Hepatocyte (in vitro differentiated cells): ENCODE measurements around the gene RBM5. TPM values are rescaled to one million over a fixed set of nuclear protein-coding genes. Genes with fewer than 3 reads are reported as not detected.
"Not testable (repeated sequence)": the region's sequence is repeated elsewhere in the genome, so short reads cannot be mapped to it uniquely, and the experiment has no call there.

Experiments
- DNase-seq: peaks from one replicate; pipeline ENCODE4 v3.0.0-alpha.2; 2016; ENCODE audit warnings: low spot score
- H2AFZ ChIP-seq: fragments of 200-600 bp; sonication (generic); 2 replicates; pipeline ENCODE4 v1.6.0; 2016; ENCODE audit warnings: antibody characterized with exemption, mild to moderate bottlenecking
- H3K27ac ChIP-seq: fragments of 200-600 bp; sonication (generic); 2 replicates; pipeline ENCODE4 v1.5.1; 2016; ENCODE audit warnings: mild to moderate bottlenecking
- H3K27me3 ChIP-seq: fragments of 200-600 bp; sonication (generic); 2 replicates; pipeline ENCODE4 v1.6.1; 2016
- H3K36me3 ChIP-seq: fragments of 200-600 bp; sonication (generic); replicated peaks from 2 replicates; pipeline ENCODE4 v1.5.1; 2016; ENCODE audit warnings: low read depth; ENCODE audit not compliant: insufficient read depth
- H3K4me1 ChIP-seq: fragments of 200-600 bp; sonication (generic); 2 replicates; pipeline ENCODE4 v1.5.1; 2016; ENCODE audit warnings: mild to moderate bottlenecking, moderate library complexity; ENCODE audit not compliant: insufficient read depth
- H3K4me2 ChIP-seq: fragments of 200-600 bp; sonication (generic); 2 replicates; pipeline ENCODE4 v1.6.0; 2016
- H3K4me3 ChIP-seq: fragments of 200-600 bp; sonication (generic); 2 replicates; pipeline ENCODE4 v1.5.1; 2016; ENCODE audit warnings: mild to moderate bottlenecking
- H3K79me2 ChIP-seq: fragments of 200-600 bp; sonication (generic); 2 replicates; pipeline ENCODE4 v1.6.0; 2017; ENCODE audit warnings: mild to moderate bottlenecking
- H3K9me2 ChIP-seq: fragments of 200-600 bp; sonication (generic); replicated peaks from 2 replicates; pipeline ENCODE4 v1.6.0; 2017; ENCODE audit warnings: mild to moderate bottlenecking; ENCODE audit not compliant: insufficient read depth
- H3K9me3 ChIP-seq: fragments of 200-600 bp; sonication (generic); 2 replicates; pipeline ENCODE4 v1.5.1; 2016; ENCODE audit warnings: low read depth, mild to moderate bottlenecking
- H4K20me1 ChIP-seq: fragments of 200-600 bp; sonication (generic); 2 replicates; pipeline ENCODE4 v1.6.0; 2016; ENCODE audit warnings: mild to moderate bottlenecking; ENCODE audit not compliant: insufficient read depth, poor library complexity, severe bottlenecking
- EZH2 ChIP-seq: fragments of 200-600 bp; sonication (generic); IDR thresholded peaks from 2 replicates; pipeline ENCODE4 v1.6.1; 2016; ENCODE audit warnings: antibody characterized with exemption, mild to moderate bottlenecking, borderline replicate concordance
- EZH2phosphoT487 ChIP-seq: fragments of 200-600 bp; sonication (generic); IDR thresholded peaks from one replicate; pipeline ENCODE4 v1.6.1; 2018; ENCODE audit warnings: antibody characterized with exemption, mild to moderate bottlenecking, low read depth, moderate library complexity; ENCODE audit not compliant: unreplicated experiment, severe bottlenecking
- WGBS: methylation state at CpG from one replicate; pipeline ENCODE4 v1.1.6; 2016; ENCODE audit warnings: low lambda C conversion rate; ENCODE audit errors: missing lambda C conversion rate; 5-methylcytosine and 5-hydroxymethylcytosine counted together
- polyA plus RNA-seq: library from polyadenylated mRNA; unstranded; fragments of >200 nt; fragmentation: Nextera tagmentation; extraction: Ambion mirVana; gene quantifications from 2 replicates; pipeline ENCODE4 v1.2.1, GENCODE V29; 2016
- total RNA-seq: library from RNA; depleted of rRNA; stranded (reverse); fragments of >200 nt; gene quantifications from 2 replicates; pipeline ENCODE4 v1.2.3, GENCODE V29; 2014
- TF ChIP-seq, protein P1 (sequence below): fragments of 200-600 bp; sonication (generic); IDR thresholded peaks from 2 replicates; pipeline ENCODE4 v1.5.1; 2016; ENCODE audit warnings: antibody characterized with exemption, mild to moderate bottlenecking; ENCODE audit not compliant: poor library complexity

Gene RBM5
- total and polyA plus RNA-seq, 2 experiments from 2014 or later = 64.3 to 147 TPM

DNA sequence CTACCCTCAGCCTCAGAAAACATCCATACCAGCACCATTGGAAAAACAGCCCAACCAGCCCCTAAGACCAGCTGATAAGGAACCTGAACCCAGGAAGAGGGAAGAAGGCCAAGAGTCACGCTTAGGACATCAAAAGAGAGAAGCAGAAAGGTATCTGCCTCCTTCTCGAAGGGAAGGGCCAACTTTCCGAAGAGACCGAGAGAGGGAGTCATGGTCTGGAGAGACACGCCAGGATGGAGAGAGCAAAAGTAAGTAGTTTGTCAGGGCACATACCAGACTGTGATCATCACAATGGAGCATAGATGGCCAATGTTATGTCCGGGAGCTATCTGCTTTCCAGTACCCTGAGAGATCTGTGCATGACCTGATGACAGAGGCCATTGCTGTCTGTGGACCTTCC lies 31.0 kb upstream of the RBM5 start:
- Histone ChIP-seq H3K4me2 (no peak overlapping the region), H3K9me3 (no peaks in the 10 kb centered on the region), H3K27me3 (no peaks in the 10 kb centered on the region), H3K9me2 (no peaks in the 10 kb centered on the region), H3K4me3 (no peak overlapping the region), H4K20me1 (no peaks in the 10 kb centered on the region), H3K4me1 (no peaks in the 10 kb centered on the region), H3K27ac (no peak overlapping the region), H3K36me3 (no peaks in the 10 kb centered on the region), H2AFZ (no peak overlapping the region), H3K79me2 (no peaks in the 10 kb centered on the region)
- WGBS = 96% methylated on average over 6 of the region's 6 CpGs
- no peak for DNase-seq
- TF ChIP-seq, protein P1, sequence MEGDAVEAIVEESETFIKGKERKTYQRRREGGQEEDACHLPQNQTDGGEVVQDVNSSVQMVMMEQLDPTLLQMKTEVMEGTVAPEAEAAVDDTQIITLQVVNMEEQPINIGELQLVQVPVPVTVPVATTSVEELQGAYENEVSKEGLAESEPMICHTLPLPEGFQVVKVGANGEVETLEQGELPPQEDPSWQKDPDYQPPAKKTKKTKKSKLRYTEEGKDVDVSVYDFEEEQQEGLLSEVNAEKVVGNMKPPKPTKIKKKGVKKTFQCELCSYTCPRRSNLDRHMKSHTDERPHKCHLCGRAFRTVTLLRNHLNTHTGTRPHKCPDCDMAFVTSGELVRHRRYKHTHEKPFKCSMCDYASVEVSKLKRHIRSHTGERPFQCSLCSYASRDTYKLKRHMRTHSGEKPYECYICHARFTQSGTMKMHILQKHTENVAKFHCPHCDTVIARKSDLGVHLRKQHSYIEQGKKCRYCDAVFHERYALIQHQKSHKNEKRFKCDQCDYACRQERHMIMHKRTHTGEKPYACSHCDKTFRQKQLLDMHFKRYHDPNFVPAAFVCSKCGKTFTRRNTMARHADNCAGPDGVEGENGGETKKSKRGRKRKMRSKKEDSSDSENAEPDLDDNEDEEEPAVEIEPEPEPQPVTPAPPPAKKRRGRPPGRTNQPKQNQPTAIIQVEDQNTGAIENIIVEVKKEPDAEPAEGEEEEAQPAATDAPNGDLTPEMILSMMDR = no peak
- TF ChIP-seq EZH2phosphoT487 (no peak), EZH2 (no peak)

DNA sequence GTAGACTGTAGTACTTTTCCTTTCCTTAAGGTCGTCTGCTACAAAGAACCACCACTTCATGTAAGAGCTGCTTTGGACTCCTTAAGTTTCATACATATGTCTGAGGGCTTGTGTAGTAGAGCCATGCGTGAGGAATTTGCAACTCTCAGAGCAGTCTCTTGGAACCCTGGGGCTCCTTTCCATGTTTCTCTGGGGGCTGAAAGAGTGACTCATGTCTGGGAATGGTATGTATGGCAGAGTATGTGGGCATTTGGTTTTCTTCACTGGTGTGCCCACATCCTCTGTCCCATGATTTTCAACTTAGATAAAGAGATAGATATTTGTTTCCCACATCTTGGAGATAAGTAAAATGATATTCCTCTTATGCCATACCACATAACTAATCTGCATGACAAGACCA lies 20.6 kb upstream of the RBM5 start:
- DNase-seq = no peak
- Histone ChIP-seq H4K20me1 (no peaks in the 10 kb centered on the region), H3K9me3 (no peaks in the 10 kb centered on the region), H3K79me2 (no peaks in the 10 kb centered on the region), H3K9me2 (no peaks in the 10 kb centered on the region), H3K4me1 (no peaks in the 10 kb centered on the region), H3K27ac (no peak overlapping the region), H3K27me3 (no peaks in the 10 kb centered on the region), H3K36me3 (no peaks in the 10 kb centered on the region), H3K4me3 (no peak overlapping the region), H3K4me2 (no peak overlapping the region), H2AFZ (no peak overlapping the region)
- 90% methylated on average over 2 of the region's 2 CpGs for WGBS
- TF ChIP-seq, protein P1 = no peak

DNA sequence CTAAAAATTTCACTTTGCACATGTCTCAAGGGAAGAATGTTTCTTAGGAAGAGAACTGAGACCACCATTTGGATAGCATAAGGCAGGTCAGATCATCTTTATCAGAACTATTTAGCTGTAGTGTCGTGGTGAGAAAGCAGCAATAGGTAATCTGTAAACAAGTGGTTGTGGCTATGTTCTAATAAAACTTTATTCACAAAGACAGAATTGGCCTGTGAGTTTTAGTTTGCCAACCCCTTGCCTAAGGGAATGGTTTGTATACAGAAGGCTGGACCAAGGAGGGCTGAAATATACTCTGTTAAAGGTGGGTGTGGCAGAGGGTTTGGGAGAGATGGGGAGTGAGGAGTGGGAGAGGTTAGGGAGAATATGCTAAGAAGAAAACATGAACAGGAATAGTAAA lies 10.6 kb upstream of the RBM5 start:
- no peak for DNase-seq
- H4K20me1 ChIP-seq = no peaks in the 10 kb centered on the region
- TF ChIP-seq EZH2 (no peak), EZH2phosphoT487 (no peak)
- no peaks in the 10 kb centered on the region for H3K9me2 ChIP-seq
- H3K36me3 ChIP-seq = no peaks in the 10 kb centered on the region
- WGBS = 100% methylated on average over 1 of the region's 1 CpG
- H3K4me2 ChIP-seq = no peak overlapping the region
- H3K9me3 ChIP-seq = no peaks in the 10 kb centered on the region
- H3K4me1 ChIP-seq = no peaks in the 10 kb centered on the region
- no peak overlapping the region for H2AFZ ChIP-seq
- no peaks in the 10 kb centered on the region for H3K79me2 ChIP-seq
- H3K4me3 ChIP-seq = no peak overlapping the region
- H3K27me3 ChIP-seq = no peaks in the 10 kb centered on the region
- H3K27ac ChIP-seq = no peak overlapping the region

DNA sequence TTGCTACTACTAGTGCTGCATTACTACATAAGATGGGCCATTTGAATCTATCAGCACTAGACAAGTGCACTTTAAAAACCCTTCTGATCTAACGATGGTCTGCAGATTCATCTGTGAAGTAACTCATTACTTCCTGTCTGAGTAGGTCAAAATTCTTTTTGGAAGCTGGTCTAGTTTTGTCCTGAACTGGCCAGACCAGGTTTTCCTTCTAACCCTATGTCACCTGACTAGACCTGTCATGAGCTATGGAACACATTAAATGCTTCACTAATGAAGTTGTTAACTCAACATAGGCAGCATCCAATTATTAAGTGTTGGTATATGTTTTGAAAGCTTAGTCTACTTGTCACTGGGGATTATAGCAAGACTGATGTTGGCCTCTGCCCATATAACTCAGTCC lies 10.1 kb upstream of the RBM5 start:
- no peaks in the 10 kb centered on the region for H3K9me2 ChIP-seq
- no peak for DNase-seq
- TF ChIP-seq, protein P1 = no peak
- TF ChIP-seq EZH2 = no peak
- no peak for TF ChIP-seq EZH2phosphoT487
- WGBS = 86% methylated on average over 1 of the region's 1 CpG
- no peaks in the 10 kb centered on the region for H3K9me3 ChIP-seq
- no peaks in the 10 kb centered on the region for H3K27me3 ChIP-seq
- H4K20me1 ChIP-seq = no peaks in the 10 kb centered on the region
- no peaks in the 10 kb centered on the region for H3K79me2 ChIP-seq
- H2AFZ ChIP-seq = no peak overlapping the region
- no peak overlapping the region for H3K4me3 ChIP-seq
- no peaks in the 10 kb centered on the region for H3K36me3 ChIP-seq
- H3K4me2 ChIP-seq = no peak overlapping the region
- H3K4me1 ChIP-seq = no peaks in the 10 kb centered on the region
- H3K27ac ChIP-seq = no peak overlapping the region

DNA sequence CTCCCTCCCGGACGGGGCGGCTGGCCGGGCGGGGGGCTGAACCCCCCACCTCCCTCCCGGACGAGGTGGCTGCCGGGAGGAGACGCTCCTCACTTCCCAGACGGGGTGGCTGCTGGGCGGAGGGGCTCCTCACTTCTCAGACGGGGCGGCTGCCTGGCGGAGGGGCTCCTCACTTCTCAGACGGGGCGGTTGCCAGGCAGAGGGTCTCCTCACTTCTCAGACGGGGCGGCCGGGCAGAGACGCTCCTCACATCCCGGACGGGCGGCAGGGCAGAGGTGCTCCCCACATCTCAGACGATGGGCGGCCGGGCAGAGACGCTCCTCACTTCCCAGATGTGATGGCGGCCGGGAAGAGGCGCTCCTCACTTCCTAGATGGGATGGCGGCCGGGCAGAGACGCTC lies 3.8 kb upstream of the RBM5 start:
- not testable (repeated sequence) for H3K9me2 ChIP-seq, DNase-seq, H4K20me1 ChIP-seq, H3K9me3 ChIP-seq, H3K4me3 ChIP-seq, H3K27ac ChIP-seq, H2AFZ ChIP-seq, H3K36me3 ChIP-seq, H3K4me1 ChIP-seq, H3K4me2 ChIP-seq, H3K27me3 ChIP-seq
- 97% methylated on average over 11 of the region's 33 CpGs for WGBS
- peaks cover 15% of the 10 kb centered on the region for H3K79me2 ChIP-seq
